Sigmoid colon (tissue), 7 donors: Measurements from ENCODE around the gene NADSYN1. TPM values are rescaled to one million over a fixed set of nuclear protein-coding genes. Genes with fewer than 3 reads are reported as not detected.

Source experiments
- DNase-seq: peaks from one replicate; pipeline ENCODE4 v3.0.0-alpha.2; 2019
- H3K27ac ChIP-seq, 4 donors: fragments of 200-600 bp; sonication (generic); one replicate each; pipeline ENCODE4 v1.5.1; 2016 to 2019; ENCODE audit warnings: mild to moderate bottlenecking in 1 of 4
- H3K27me3 ChIP-seq, 3 donors: fragments of 200-600 bp; sonication (generic); one replicate each; pipeline ENCODE4 v1.5.1; 2019; ENCODE audit warnings: mild to moderate bottlenecking in 1 of 3
- H3K36me3 ChIP-seq, 4 donors: fragments of 200-600 bp; sonication (generic); one replicate each; pipeline ENCODE4 v1.5.1; 2016 to 2019
- H3K4me1 ChIP-seq, 4 donors: fragments of 200-600 bp; sonication (generic); one replicate each; pipeline ENCODE4 v1.5.1; 2017 to 2019
- H3K4me3 ChIP-seq, 4 donors: fragments of 200-600 bp; sonication (generic); one replicate each; pipeline ENCODE4 v1.5.1; 2017 to 2019; ENCODE audit warnings: mild to moderate bottlenecking in 2 of 4, moderate library complexity in 1 of 4
- H3K9me3 ChIP-seq, 4 donors: fragments of 200-600 bp in 3 of 4; sonication (generic) in 3 of 4; one replicate each; pipeline versions ENCODE4 v1.5.1 to v1.6.1; 2013 to 2019
- CTCF ChIP-seq, 4 experiments: fragments of 450-650 bp in 3 of 4; fragments of 200-600 bp in 1 of 4; IDR thresholded peaks; one replicate each; pipeline ENCODE4 v1.5.1; 2016 to 2019; ENCODE audit warnings: antibody characterized with exemption in 4 of 4, mild to moderate bottlenecking in 3 of 4, moderate library complexity in 2 of 4
- EP300 ChIP-seq, 4 donors: sonication (generic); formaldehyde crosslinking; IDR thresholded peaks; one replicate each; pipeline ENCODE4 v1.6.1; 2017; ENCODE audit warnings: antibody characterized with exemption in 4 of 4
- POLR2A ChIP-seq, 2 donors: fragments of 450-650 bp; IDR thresholded peaks; one replicate each; pipeline ENCODE4 v1.6.1; 2016; ENCODE audit warnings: antibody characterized with exemption in 2 of 2, mild to moderate bottlenecking in 2 of 2, moderate library complexity in 2 of 2
- POLR2AphosphoS5 ChIP-seq, 4 donors: sonication (generic); formaldehyde crosslinking; IDR thresholded peaks; one replicate each; pipeline ENCODE4 v1.6.1; 2017; ENCODE audit warnings: antibody characterized with exemption in 4 of 4
- WGBS, 2 donors: extraction: QIAGEN DNeasy Blood & Tissue Kit; methylation state at CpG; one replicate each; pipeline ENCODE4 v1.1.7; 2013; 5-methylcytosine and 5-hydroxymethylcytosine counted together
- intact Hi-C: fragments of 100-400 bp; cut with DNase I; formaldehyde crosslinking; loops from one replicate; pipeline ENCODE4 v1.15.1; 2023
- polyA plus RNA-seq, 3 donors: library from polyadenylated mRNA; stranded (reverse); fragments of 200-250 nt; gene quantifications; one replicate each; pipeline ENCODE4 v1.2.3, GENCODE V29; 2013
- small RNA-seq, 3 donors: library from RNA; depleted of rRNA; stranded (forward); fragments of <200 nt; gene quantifications; one replicate each; pipeline ENCODE3, GENCODE V24; 2016
- total RNA-seq, 4 donors: library from RNA; depleted of rRNA; stranded (reverse); fragments of >200 nt; gene quantifications; one replicate each; pipeline ENCODE4 v1.1.0, GENCODE V29; 2016
- donor health status: healthy with polysubstance abuse.
- donor health status: Bipolar disorder and iron deficiency.
- donor health status: healthy.

NADSYN1 gene
- total and polyA plus RNA-seq, 7 donors = 24.6 to 136 (median 42.5) TPM

- Histone ChIP-seq H3K4me1 (no peaks in the 10 kb centered on the region), H3K27ac (no peak within 1 kb of the TSS), H3K36me3 (no peaks in the 10 kb centered on the region), H3K9me3 (no peaks in the 10 kb centered on the region), H3K27me3 (peaks cover 0 to 10% (median 6%) of the 10 kb centered on the region in 3 donors), H3K4me3 (no peak within 1 kb of the TSS)
- no peak for DNase-seq
- whole genome bisulfite sequencing, 2 donors = 83 to 89% methylated on average over 5 of the region's 5 CpGs
- TF ChIP-seq POLR2AphosphoS5 (IDR thresholded peaks at IDR 0.05) (no peak), POLR2A (IDR thresholded peaks at IDR 0.05) (no peak), CTCF (IDR thresholded peaks at IDR 0.05) (no peak), EP300 (IDR thresholded peaks at IDR 0.05) (no peak)
- intact Hi-C loops = no loop called here
Observed at GRCh38 chr11:71548120-71548519, 95.1 kb downstream of the NADSYN1 start, which contains the start of gene KRTAP5-9. Gene KRTAP5-9, plus strand, starts transcription at chr11:71548420. Its CDS starts 238 bp downstream, at chr11:71548658.

DNA sequence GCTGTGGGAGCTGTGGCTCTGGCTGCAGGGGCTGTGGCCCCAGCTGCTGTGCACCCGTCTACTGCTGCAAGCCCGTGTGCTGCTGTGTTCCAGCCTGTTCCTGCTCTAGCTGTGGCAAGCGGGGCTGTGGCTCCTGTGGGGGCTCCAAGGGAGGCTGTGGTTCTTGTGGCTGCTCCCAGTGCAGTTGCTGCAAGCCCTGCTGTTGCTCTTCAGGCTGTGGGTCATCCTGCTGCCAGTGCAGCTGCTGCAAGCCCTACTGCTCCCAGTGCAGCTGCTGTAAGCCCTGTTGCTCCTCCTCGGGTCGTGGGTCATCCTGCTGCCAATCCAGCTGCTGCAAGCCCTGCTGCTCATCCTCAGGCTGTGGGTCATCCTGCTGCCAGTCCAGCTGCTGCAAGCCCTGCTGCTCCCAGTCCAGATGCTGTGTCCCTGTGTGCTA is 95.7 kb downstream of the NADSYN1 start:
- no peaks in the 10 kb centered on the region for H3K4me1 ChIP-seq
- no peak for DNase-seq
- no peaks in the 10 kb centered on the region for H3K9me3 ChIP-seq
- intact Hi-C loops = no loop called here
- TF ChIP-seq POLR2A (IDR thresholded peaks at IDR 0.05) (no peak), EP300 (IDR thresholded peaks at IDR 0.05) (no peak), POLR2AphosphoS5 (IDR thresholded peaks at IDR 0.05) (no peak), CTCF (IDR thresholded peaks at IDR 0.05) (no peak)
- H3K27ac ChIP-seq = no peak overlapping the region
- WGBS, 2 donors = 51 to 68% methylated on average over 5 of the region's 5 CpGs
- H3K27me3 ChIP-seq = peaks cover 0 to 10% (median 6%) of the 10 kb centered on the region in 3 donors
- no peaks in the 10 kb centered on the region for H3K36me3 ChIP-seq
- no peak overlapping the region for H3K4me3 ChIP-seq

Small RNA genes within 50 kb of the gene (small RNA-seq; reads per million reads assigned to genes)
- 0 reads per million in 3 donors for gene MIR6754

Other genes starting within 250 kb of the NADSYN1 start
- gene SHANK2, start 200.6 kb upstream of the NADSYN1 start, total RNA-seq = 10 to 100 TPM in 3 of 4 donors, 1 to 10 TPM in 1; 8.0 to 43.8 (median 16.8) TPM
- 1 to 10 TPM; 3.5 to 4.4 (median 3.6) TPM for gene SHANK2, start 200.6 kb upstream of the NADSYN1 start, polyA plus RNA-seq
- 1 to 10 TPM; 4.1 to 7.5 (median 5.3) TPM for gene DHCR7, start 4.8 kb upstream of the NADSYN1 start, total RNA-seq
- 10 to 100 TPM in 1 of 3 donors, 1 to 10 TPM in 2; 2.4 to 54.2 (median 8.8) TPM for gene DHCR7, start 4.8 kb upstream of the NADSYN1 start, polyA plus RNA-seq
- gene KRTAP5-7, start 74.1 kb downstream of the NADSYN1 start, total RNA-seq = under 1 TPM in 1 of 4 donors, not detected in 3; 0.49 TPM
- under 1 TPM in 1 of 3 donors, not detected in 2; 0.32 TPM for gene KRTAP5-7, start 74.1 kb downstream of the NADSYN1 start, polyA plus RNA-seq
- not detected for gene KRTAP5-8, start 84.8 kb downstream of the NADSYN1 start, total RNA-seq
- under 1 TPM in 1 of 3 donors, not detected in 2; 0.29 TPM for gene KRTAP5-8, start 84.8 kb downstream of the NADSYN1 start, polyA plus RNA-seq
- under 1 TPM in 1 of 4 donors, not detected in 3; 0.66 TPM for gene KRTAP5-9, start 95.2 kb downstream of the NADSYN1 start, total RNA-seq
- under 1 TPM in 1 of 3 donors, not detected in 2; 0.52 TPM for gene KRTAP5-9, start 95.2 kb downstream of the NADSYN1 start, polyA plus RNA-seq
- not detected for gene KRTAP5-10, start 112.4 kb downstream of the NADSYN1 start, total RNA-seq
- under 1 TPM in 1 of 3 donors, not detected in 2; 0.17 TPM for gene KRTAP5-10, start 112.4 kb downstream of the NADSYN1 start, polyA plus RNA-seq
- gene KRTAP5-11, start 129.7 kb downstream of the NADSYN1 start, total RNA-seq = not detected
- gene KRTAP5-11, start 129.7 kb downstream of the NADSYN1 start, polyA plus RNA-seq = not detected